HG03432 (cell line): Measurements from ENCODE around the gene HNRNPA2B1.
"Not testable (repeated sequence)": the region's sequence is repeated elsewhere in the genome, so short reads cannot be mapped to it uniquely, and the experiment has no call there.

Experiments
- ATAC-seq: cut with Tn5 transposase; IDR thresholded peaks from one replicate; pipeline ENCODE4 v1.9.1; 2021; ENCODE audit warnings: mild to moderate bottlenecking, moderate library complexity; ENCODE audit not compliant: unreplicated experiment

The HNRNPA2B1 gene

DNA sequence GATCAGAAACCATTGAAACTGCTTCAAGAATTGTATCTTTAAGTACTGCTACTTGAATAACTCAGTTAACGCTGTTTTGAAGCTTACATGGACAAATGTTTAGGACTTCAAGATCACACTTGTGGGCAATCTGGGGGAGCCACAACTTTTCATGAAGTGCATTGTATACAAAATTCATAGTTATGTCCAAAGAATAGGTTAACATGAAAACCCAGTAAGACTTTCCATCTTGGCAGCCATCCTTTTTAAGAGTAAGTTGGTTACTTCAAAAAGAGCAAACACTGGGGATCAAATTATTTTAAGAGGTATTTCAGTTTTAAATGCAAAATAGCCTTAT is 14.7 kb downstream of the HNRNPA2B1 start:
- no peak for ATAC-seq

- ATAC-seq: no peak
Measured at GRCh38 chr7:26185131-26185843, 15.3 kb downstream of the HNRNPA2B1 start.

DNA sequence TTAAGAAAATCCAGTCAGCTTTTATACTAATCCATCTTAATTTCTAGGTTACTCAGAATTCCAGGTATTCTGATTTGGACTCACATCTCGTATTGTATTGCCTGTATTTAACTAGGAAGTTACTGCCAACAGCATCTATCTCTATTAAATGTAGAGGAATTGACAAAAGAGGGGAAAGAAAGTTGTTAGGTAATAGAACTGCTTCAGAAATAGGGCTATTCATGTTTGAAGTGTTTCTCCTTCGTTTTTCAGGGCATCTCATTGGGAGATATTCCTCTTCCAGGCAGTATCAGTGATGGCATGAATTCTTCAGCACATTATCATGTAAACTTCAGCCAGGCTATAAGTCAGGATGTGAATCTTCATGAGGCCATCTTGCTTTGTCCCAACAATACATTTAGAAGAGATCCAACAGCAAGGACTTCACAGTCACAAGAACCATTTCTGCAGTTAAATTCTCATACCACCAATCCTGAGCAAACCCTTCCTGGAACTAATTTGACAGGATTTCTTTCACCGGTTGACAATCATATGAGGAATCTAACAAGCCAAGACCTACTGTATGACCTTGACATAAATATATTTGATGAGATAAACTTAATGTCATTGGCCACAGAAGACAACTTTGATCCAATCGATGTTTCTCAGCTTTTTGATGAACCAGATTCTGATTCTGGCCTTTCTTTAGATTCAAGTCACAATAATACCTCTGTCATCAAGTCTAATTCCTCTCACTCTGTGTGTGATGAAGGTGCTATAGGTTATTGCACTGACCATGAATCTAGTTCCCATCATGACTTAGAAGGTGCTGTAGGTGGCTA is 16.1 kb downstream of the HNRNPA2B1 start:
- ATAC-seq: not testable (repeated sequence)

- ATAC-seq: no peak
Measured at GRCh38 chr7:26183545-26184280, 16.8 kb downstream of the HNRNPA2B1 start.

- no peak for ATAC-seq
Measured at GRCh38 chr7:26182706-26183105, 17.8 kb downstream of the HNRNPA2B1 start.

DNA sequence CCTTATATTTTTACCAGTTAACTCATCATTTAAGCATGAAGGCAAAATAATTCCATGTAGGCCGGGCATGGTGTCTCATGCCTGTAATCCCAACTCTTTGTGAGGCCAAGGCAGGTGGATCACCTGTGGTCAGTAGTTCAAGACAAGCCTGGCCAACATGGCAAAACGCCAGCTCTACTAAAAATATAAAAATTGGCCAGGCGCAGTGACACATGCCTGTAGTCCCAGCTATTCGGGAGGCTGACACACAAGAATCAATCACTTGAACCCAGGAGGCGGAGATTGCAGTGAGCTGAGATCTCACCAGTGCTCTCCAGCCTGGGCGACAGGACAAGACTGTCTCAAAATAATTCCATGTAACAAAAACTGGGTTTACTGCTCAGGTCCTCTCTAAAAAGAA is 18.3 kb downstream of the HNRNPA2B1 start:
- no peak for ATAC-seq

DNA sequence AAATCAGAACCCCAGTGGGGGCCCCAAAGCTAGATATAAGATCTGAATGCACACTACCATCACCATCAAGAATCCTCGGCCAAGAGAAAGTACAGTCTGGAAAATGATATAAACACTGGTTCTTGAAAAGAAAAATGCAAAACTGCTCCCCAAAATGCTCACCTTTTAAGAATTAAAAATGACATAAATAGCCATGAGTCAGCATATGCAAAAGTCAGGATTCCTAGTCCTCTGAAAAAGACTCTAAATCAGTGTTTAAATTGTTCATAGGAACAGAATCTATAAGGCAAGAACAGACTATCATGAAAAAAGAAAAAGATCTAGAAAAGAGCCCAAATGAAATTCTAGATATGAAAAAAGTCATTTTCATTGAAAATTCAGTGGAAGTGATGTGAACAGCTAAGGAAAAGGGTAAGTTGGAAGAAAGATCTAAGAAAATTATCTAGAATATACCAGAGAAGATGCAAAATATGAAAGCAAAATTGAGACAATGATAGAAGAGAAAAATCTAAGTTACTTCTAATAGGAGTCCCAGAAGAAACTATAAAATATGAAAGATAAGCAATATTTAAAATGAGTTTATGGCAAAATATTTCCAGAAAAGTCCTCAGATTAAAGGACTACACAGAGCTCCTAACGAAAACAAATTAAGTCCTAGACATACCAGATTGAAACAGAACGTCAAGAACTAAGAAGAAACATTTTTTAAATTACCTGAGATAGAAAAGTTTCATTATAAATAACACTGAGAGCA is 18.9 kb downstream of the HNRNPA2B1 start:
- no peak for ATAC-seq

- ATAC-seq: no peak
Measured at GRCh38 chr7:26180792-26181198, 19.8 kb downstream of the HNRNPA2B1 start.

GRCh38 chr7:26179826-26180497 is 20.6 kb downstream of the HNRNPA2B1 start:
- no peak for ATAC-seq

- ATAC-seq: no peak
Measured at GRCh38 chr7:26179422-26179821, 21.1 kb downstream of the HNRNPA2B1 start.

DNA sequence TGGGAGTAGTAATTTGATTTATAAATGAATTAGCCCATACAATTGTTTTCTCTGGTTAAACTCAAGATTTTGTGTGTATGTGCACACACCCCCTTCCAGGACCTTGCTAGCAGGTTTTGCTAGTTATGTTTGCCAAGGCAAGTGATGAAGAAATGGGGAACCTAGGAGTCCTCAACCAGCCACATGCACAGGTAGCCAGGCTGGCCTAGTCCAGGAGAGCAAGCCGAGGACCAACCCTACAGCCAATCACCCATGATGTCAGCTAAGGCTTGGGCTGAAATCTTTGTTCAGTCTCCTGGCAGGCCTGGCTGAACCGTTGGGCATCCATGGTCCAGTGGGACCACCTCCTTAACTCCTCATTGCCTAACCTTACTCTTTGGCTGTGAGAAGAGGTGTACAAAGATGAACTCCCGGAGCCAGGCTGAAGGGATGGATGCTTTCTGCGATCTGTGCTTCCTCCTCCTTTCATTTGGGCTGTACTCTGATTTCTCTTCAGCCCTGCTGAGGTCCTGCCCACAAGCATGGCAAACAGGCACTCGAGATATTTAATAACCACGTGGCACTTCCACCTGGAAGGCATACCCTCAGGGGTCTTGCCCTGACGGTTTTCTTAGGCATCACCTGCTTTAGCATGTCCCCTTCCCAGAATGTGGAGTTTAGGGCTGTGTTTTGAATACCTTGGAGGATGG is 22.1 kb downstream of the HNRNPA2B1 start:
- ATAC-seq: no peak

DNA sequence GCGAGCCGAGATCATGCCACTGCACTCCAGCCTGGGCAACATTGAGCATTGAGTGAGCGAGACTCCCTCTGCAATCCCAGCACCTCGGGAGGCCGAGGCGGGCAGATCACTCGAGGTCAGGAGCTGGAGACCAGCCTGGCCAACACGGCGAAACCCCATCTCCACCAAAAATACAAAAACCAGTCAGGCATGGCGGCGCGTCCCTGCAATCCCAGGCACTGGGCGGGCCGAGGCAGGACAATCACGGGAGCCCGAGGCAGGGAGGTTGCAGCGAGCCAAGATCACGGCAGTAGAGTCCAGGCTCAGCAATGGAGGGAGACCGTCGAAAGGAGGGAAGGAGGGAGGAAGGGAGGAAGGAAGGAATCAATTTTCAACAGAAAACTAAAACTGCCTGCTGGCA is 23.3 kb downstream of the HNRNPA2B1 start:
- ATAC-seq: not testable (repeated sequence)

- not testable (repeated sequence) for ATAC-seq
Measured at GRCh38 chr7:26176696-26177095, 23.9 kb downstream of the HNRNPA2B1 start.

DNA sequence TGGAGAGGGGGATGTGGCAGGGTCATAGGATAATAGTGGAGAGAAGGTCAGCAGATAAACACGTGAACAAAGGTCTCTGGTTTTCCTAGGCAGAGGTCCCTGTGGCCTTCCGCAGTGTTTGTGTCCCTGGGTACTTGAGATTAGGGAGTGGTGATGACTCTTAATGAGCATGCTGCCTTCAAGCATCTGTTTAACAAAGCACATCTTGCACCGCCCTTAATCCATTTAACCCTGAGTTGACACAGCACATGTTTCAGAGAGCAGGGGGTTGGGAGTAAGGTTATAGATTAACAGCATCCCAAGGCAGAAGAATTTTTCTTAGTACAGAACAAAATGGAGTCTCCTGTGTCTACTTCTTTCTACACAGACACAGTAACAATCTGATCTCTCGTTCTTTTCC is 24.6 kb downstream of the HNRNPA2B1 start:
- ATAC-seq: not testable (repeated sequence)

GRCh38 chr7:26172048-26172447 is 28.5 kb downstream of the HNRNPA2B1 start:
- no peak for ATAC-seq

DNA sequence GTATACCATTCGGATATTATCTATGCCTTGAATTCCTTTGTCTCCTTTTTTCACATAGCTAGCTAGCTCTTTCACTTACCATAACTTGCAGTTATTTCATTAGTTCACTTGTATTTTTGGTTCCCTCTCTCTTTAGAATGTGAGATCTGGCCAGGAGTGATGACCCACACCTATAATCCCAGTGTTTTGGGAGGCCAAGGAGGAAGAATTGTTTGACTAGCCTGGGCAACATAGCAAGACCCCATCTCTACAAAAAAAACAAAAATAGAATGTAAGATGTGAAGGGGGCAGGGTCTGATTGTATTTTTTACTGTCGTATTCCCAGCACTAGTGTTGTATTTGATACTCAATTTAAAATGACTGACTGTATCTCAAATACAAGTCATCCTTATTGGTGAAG is 28.9 kb downstream of the HNRNPA2B1 start:
- no peak for ATAC-seq

GRCh38 chr7:26170663-26171062 is 29.9 kb downstream of the HNRNPA2B1 start:
- no peak for ATAC-seq

DNA sequence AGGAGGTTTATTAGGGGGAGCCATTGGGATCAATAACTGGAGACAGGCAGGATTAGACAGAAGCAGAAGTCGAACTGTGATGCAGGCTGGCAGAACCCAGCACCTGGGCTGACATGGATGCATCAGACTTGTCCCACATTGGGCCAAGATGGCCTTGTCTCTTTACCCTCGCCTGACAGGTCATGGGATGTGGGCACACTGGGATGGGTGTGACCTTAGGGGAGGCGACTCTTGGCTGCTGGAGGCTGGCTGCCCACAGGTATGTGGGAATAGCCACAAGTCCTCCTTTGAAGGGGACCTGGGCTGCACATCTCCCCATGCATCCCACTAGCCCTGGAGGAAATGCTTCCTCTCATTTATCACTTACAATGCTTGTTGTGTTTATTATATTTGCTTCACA is 31.3 kb downstream of the HNRNPA2B1 start:
- ATAC-seq: no peak

- no peak for ATAC-seq
Measured at GRCh38 chr7:26168458-26169023, 32.0 kb downstream of the HNRNPA2B1 start.
